GM20431 (cell line): ENCODE data around the gene FEV.

Experiments
- in situ Hi-C: fragments of 300-500 bp; cut with MseI, MboI; formaldehyde crosslinking; loops from one replicate; pipeline ENCODE4 v1.15.0; 2020; ENCODE audit warnings: low sequenced_read_pairs; ENCODE audit not compliant: unreplicated experiment

Gene FEV

GRCh38 chr2:219018286-219018685 is 33.3 kb upstream of the FEV start:
- in situ Hi-C loops = no loop called here

GRCh38 chr2:219017201-219017931 is 32.4 kb upstream of the FEV start:
- in situ Hi-C loops = no loop called here

GRCh38 chr2:219016721-219017120 is 31.7 kb upstream of the FEV start:
- in situ Hi-C loops = no loop called here

GRCh38 chr2:219010873-219011272 is 25.9 kb upstream of the FEV start:
- in situ Hi-C loops = no loop called here

GRCh38 chr2:219010162-219010756 is 25.3 kb upstream of the FEV start:
- in situ Hi-C loops = no loop called here

- in situ Hi-C loops = no loop called here
These were observed 24.3 kb upstream of the FEV start for GRCh38 chr2:219009294-219009693.

- in situ Hi-C loops = no loop called here
These were observed 19.0 kb upstream of the FEV start for GRCh38 chr2:219003979-219004378.

GRCh38 chr2:219003267-219003634 is 18.3 kb upstream of the FEV start:
- in situ Hi-C loops = no loop called here

- in situ Hi-C loops = no loop called here
These were observed 17.6 kb upstream of the FEV start for GRCh38 chr2:219002395-219003266.

- in situ Hi-C loops = no loop called here
These were observed 16.8 kb upstream of the FEV start for GRCh38 chr2:219001577-219002394.

GRCh38 chr2:219001100-219001576 is 16.2 kb upstream of the FEV start:
- in situ Hi-C loops = no loop called here

GRCh38 chr2:219000569-219000960 is 15.6 kb upstream of the FEV start:
- in situ Hi-C loops = no loop called here

- in situ Hi-C loops = no loop called here
These were observed 15.0 kb upstream of the FEV start for GRCh38 chr2:218999881-219000568.

GRCh38 chr2:218999021-218999880 is 14.3 kb upstream of the FEV start:
- in situ Hi-C loops = no loop called here

- in situ Hi-C loops = no loop called here
These were observed 13.5 kb upstream of the FEV start for GRCh38 chr2:218998414-218999002.

- in situ Hi-C loops = no loop called here
These were observed 12.7 kb upstream of the FEV start for GRCh38 chr2:218997731-218998130.

GRCh38 chr2:218996937-218997336 is 12.0 kb upstream of the FEV start:
- in situ Hi-C loops = no loop called here

GRCh38 chr2:218995972-218996711 is 11.2 kb upstream of the FEV start:
- in situ Hi-C loops = no loop called here
